NCI-H526 treated with DMSO at 0.1 percent for 48 hours (cell line): ENCODE results near the gene FGD3.

Source experiments
- DNase-seq: peaks from one replicate; lab custom pipeline; 2025; lab: John Stamatoyannopoulos, UW

The FGD3 gene

GRCh38 chr9:93052791-93053540, 105.6 kb downstream of the FGD3 start:
- DNase-seq, result no peak

DNA sequence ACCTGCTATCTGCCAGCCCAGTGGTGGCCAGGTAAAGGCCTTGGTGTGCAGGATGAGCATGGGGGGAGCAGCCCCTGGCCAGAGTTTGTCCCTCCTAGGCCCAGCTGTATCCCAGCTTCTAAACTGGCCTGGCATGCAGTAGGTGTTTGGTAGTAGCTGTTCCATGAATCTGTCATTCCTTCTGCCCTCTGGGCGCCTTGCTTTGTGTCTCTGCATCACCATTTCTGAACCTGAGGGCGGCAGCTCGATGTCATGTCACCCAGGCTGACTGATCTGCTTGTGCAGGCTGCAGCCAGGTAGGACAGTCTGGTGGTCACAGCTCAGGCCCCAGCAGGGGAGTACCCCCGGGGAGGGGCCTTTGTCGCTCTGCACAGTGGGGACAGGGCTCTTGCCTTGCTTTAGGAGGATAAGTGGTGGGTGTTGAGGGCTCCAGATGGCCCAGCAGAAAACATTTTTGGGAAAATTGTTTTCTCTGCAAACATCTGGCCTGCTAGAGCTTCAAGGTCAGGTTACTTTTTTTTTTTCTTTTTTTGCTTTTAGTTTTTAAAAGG, 106.5 kb downstream of the FGD3 start:
- DNase-seq, result no peak

- no peak for DNase-seq
Observed at GRCh38 chr9:93054758-93055704, 107.7 kb downstream of the FGD3 start.

DNA sequence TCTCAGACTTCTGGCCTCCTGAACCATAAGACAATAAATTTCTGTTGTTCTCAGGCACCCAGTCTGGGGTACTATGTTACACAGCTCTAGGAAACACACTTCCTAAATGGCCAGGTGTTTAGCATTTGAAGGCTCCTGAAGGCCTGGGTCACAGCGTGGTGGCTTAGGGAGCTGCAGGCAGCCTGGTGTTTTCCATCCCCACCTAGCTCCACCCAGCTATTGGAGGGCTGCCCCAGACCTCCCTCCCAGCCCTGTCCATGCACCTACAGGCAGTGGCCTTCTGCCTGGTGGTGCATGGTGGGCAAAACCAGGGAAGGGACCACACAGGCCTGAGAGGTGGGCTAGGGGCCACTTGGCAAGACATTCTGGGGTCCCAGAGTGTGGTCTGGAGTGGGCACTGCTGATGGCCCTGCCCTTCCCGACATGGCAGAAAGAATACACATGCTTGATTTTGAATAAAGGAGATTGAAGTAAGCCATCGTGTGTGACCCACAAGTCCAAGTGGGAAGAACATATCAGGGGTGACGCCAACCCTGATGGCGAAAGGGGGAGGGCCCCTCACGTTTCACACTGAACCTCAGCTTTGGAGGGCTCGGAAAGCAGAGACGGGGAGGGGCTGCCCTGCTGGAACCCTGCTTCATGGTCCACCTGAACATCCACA, 109.8 kb downstream of the FGD3 start:
- no peak for DNase-seq

DNA sequence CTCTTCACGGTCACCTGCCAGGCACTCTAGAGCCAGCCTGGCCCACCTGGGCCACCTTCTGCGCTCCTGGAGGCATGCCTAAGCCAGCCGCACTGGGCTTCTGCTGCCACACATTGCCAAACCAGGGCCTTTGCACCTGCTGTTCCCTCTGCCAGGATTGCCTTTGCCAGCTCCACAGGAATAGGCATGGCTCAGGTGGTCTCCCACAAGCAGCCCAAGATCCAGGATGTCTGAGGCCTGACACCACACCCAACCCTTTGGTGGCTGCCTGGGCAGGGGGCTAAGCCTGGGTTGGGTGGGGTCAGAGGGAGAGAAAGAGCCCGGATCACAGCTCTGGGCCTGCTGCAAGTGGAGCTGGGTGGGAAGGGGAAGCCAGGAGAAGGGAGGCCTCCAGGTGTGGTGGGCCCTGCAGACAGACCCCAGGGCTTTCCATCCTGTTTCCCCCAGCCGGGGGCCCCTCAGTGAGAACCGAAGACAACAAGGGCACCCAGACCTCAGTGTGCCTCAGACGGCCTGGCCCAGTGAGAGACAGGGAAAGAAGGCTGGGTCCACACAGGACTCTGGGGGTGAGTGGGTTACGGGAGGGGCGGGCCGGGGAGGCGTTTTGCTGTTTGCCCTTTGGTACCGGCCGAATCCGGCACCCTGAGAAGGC, 110.5 kb downstream of the FGD3 start:
- no peak for DNase-seq

DNA sequence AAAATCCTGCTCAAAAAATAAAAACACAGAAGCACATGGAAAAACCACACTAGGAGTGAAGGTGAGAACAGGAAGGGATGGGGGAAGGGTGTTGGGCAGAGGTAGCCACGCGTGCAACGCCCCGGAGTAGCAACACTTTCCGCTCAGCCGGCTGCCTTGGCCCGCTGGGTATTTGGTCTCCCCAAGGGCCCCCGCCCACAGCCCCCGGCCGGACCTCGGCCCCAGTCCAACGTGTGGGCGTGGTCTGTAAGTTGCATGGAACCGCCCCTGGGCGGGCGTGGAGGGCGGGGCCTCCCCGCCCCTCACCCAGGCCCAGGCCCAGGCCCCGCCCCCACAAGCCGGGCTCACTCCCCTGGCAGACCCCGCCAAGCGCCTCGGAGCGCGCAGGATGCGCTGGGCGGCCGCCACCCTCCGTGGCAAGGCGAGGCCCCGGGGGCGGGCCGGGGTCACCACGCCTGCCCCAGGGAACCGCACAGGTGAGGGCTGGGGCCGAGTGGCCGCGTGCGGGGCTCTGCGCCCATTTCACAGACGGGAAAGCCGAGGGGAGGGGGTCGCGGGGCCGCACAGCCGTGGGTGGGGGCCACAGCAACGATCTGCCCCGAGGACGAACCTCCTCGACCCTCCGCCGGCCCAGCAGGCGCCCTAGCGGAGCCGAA, 111.2 kb downstream of the FGD3 start, which contains the start of gene SUSD3:
Gene SUSD3, plus strand, starts transcription at position 347 of the 656 bp plus-strand sequence. Its CDS starts 42 bp downstream, at position 389.
- no peak for DNase-seq

DNA sequence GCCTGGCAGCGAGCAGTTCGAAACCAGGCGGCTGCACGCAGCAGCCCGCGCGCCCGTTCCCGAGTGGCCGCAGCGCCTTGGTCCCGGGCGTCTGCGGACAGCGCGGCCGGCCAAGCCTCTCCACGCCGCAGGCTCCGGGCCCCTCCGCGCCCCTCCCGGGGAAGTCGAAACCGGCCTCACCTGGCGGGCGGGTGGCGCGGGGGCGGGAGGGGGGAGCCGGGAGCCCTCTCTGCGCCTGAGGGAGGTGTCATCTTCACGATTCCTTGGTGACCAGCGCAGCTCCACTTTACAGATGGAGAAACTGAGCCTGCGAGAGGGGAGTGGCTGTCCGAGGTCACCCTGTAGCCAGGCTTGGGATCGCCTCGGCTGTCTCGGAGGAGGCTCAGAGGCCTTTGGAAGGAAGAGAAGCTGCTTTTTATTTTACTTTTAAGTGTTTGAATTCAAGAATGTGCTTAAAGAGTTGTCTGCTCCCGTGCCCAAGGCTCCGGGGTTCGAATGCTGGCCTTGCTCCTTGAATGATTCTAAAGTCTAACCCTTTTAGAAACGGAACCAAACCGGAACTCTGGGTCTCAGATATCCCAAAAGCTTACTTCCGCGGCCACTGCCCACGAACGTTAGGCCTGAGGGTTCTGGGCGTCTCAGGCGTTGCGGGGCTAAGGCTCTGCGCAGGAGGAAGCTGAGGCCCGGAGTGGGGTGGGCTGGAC, 111.8 kb downstream of the FGD3 start:
- no peak for DNase-seq

DNA sequence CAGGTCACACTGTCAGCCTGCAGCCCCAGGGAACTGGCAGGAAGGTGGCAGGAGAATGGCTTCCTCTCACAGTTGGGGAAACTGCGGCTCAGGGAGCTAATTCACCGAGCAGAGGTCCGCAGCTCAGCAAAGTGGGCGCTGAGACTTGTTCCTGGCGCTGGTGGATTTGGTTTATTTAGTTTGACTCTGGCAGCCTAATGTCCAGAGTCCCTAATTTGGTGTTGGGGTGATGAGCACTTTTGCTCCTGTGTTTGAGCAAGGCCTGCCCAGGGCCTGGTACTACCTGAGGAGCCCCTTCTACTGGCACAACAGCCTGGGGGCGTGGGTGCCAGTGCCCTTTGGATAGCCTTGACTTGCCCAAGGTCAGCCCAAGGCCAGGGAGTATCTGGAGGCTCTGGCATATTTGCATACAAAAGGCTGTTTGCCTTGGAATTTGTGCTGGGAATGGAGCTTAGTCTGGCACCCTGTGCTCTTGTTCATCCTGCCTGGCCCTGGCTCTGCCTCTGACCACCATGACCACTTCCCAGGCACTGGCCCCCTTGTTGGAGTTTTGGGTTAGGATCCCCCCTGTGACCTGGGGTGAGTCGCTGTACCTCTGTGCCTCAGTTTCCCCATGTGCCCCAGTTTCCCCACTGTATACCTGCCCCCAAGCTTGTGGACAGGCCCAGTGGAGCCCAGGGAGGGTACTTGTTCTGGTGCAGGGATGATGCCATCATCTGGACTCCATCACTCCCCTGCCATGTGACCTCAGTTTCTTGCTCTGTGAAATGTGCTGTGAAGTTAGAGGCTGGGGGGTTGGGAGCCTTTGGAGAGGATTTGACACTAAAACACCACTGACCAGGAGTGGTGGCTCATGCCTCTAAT, 112.6 kb downstream of the FGD3 start:
- DNase-seq, result no peak

DNA sequence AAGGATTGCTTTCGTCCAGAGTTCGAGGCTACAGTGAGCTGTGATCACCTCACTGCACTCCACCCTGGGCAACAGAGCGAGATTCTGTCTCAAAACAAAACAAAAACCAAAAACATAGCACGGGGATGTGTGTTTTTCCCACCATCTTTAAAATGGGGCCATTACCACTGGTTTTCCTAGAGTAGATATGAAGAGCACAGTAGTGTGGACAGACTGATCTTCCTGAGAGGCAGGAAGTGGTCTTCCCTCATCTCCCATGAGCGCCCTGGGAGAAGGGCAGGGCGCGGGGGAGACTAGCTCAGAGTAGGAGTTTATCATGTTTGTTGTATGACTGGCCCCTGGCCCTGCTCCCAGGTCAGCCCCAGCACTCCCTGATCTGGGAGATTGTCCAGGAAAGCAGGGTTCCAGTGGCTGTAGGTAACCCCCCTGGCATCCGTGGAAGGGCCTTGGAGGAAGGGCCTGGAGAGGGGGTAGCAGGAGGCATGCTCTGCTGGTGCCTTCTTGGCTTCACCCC, 113.5 kb downstream of the FGD3 start:
- no peak for DNase-seq

GRCh38 chr9:93061260-93061751, 114.0 kb downstream of the FGD3 start:
- no peak for DNase-seq

- peak; percentile 31 for DNase-seq
Observed at GRCh38 chr9:93061791-93062763, 114.8 kb downstream of the FGD3 start.

DNA sequence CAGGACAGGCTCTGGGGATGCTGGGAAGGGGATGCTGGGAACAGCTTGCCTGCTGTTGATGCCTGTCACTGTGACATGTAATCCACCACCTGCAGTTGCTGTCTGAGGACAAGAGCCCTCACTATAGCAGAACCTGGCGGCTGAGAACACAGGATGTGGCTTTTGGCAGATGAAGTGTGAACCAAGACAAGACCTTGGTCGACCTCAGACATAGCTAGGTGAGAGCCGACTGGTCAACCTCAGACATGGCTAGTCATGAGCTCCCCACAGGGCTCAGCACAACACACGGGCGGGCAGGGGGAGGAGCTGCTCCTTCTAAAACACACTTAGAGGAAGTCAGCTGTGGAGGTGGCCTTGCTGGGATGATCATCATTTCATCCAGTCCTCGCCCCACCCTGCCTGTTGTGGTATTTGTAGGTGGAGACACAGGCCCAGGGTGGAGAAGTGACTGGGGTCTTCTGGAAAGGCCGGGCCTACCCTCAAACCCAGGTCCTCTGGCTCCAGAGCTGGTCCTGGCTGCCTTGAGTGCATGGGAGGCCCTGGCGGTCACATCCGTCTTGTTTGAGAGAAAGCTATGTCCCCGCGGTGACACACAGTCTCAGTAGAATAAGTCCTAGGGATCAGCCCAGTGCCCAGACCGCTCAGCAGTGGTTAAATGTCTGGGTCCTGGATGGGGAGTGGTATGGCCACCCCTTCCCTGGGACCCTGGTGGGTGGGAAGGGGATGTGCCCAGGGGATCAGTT, 117.2 kb downstream of the FGD3 start:
- DNase-seq, result no peak

DNA sequence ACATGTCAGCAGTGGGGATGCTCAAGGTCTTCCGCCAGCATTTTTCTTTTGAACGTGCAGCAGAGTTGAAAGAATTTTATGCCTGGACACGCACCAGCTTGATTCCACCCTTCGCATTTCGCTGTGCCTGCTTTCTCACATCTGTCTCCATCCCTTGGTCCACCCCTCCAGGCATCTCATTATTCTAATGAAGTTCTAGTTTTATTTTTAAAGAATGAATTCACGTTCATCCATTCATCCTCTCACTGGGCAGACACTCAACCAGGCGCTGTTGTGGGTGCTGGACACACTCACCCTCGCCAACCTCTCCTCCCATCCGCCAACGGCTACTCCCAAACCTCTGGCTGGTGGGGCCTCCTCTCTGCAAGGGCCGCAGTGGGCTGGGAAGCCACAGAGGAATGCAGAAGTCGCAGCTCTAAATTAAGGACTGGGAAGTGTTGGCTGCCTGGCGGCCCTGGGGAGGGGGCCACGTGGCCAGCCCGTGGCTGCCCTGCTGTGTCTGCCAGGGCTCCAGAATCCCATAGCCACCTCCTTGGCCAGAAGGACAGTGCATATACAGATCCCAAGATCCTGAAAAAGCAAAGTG, 117.9 kb downstream of the FGD3 start:
- no peak for DNase-seq

DNA sequence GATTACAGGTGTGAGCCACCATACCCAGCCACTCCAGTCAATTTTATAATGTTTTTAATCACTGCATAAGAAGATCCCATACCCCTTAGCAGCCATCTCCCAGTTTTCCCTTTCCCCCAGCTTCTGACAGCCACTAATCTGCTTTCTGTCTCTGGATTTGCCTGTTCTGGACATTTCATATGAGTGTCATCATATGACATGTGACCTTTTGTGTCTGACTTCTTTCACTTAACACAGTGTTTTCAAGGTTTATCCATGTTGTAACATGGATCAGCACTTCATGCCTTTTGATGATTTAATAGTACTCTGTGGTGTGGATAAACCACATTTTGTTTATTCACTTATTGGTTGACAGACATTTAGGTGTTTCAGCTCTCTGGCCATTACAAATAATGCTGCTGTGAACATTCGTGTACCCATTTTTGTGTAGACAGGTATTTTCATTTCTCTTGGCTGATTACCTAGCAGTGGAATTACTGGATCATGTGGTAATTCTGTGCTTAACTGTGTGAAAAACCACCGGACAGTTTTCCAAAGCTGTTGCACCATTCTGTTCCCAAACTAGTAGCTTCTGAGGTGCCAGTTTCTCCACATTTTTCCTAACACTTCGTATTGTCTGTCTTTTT, 119.8 kb downstream of the FGD3 start:
- DNase-seq, result no peak

- no peak for DNase-seq
Observed at GRCh38 chr9:93068956-93069355, 121.6 kb downstream of the FGD3 start.

- peak; percentile 2 for DNase-seq
Observed at GRCh38 chr9:93071464-93071863, 124.1 kb downstream of the FGD3 start.
